Hematopoietic multipotent progenitor cell treated with erythropoietin and hydrocortisone succinate and interleukin-3 and kit ligand, for 17 days (in vitro differentiated cells): ENCODE measurements around the gene AJM1.
"Not testable (repeated sequence)": the region's sequence is repeated elsewhere in the genome, so short reads cannot be mapped to it uniquely, and the experiment has no call there.

ENCODE experiments used
- DNase-seq: peaks from one replicate; pipeline ENCODE4 v3.0.0-alpha.2; 2015; ENCODE audit warnings: low spot score

The AJM1 gene

GRCh38 chr9:136880651-136881050 lies 38.4 kb downstream of the AJM1 start:
- DNase-seq = no peak

DNA sequence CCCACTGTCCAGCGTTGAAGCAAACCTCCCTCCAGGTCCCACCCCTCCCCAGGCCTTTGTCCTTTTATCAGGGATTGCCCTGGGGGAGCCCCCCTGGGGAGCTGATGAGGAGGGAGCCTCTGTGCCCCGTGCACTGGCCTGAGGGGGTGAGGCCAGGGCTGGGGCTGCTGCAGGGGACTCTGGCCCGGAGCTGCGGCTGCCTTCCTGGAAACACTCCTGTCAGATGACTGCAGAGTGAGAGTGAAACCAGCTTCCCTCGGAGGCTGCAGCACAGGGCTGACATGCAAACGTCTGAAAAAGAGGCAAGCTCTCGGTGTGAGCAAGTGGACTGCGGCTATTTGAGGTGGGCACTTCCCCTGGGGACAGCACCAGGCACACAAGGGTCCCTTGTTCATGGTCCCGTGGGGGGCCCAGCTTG lies 39.4 kb downstream of the AJM1 start:
- no peak for DNase-seq

DNA sequence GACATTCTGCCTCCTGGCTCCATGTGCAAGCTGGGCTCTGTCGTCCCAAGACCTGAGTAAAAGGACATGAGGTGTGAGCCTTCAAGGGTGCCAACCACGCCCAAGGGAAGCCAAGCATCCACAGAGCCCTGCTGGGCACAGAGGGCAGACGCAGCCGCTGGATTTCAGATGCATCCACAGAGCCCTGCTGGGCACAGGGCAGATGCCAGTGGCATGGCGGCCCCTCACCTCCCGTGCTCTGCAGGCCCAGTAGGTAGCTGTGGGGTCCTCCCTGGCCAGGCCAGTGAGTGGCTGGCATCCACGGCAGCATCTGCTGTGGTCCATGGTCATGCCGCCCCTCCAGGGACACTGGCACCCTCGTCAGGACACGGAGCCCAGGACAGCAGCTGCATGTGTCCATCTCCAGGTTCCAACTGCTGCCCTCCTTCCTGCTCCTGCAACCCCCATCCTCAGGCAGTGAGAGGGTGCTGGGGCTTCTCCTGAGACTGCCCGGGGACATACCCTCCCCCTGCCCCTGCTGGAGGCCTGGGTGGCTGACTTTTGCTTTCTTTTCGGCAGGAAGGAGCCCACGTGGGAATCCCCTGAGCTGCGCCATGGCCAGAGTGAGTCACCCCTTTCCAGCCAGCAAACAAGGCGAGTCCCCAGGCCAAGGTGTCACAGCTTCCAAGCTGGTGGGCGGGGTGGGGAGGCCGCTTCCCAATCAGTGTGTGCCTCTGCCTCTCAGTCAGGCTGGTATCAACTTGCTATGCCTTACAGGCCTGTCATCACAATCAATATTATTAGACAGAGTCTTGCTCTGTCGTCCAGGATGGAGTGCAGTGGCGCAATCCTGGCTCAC lies 40.0 kb downstream of the AJM1 start:
- DNase-seq = no peak

DNA sequence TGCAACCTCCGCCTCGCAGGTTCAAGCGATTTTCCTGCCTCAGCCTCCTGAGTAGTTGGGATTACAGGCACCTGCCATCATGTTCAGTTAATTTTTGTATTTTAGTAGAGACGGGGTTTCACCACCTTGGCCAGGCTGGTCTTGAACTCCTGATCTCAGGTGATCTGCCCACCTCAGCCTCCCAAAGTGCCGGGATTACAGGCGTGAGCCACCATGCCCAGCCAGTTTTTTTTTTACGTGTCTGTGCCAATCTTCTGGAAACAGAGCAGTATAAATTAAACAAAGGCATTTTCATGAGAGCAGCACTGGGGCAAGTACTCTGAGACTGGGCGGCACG lies 40.6 kb downstream of the AJM1 start:
- DNase-seq = not testable (repeated sequence)

- not testable (repeated sequence) for DNase-seq
These were observed 41.4 kb downstream of the AJM1 start for GRCh38 chr9:136883670-136884069.

GRCh38 chr9:136885950-136886578 lies 43.8 kb downstream of the AJM1 start, which contains the start of gene TRAF2:
TRAF2 (plus strand) TSS chr9:136886516; CDS start chr9:136898741, 12,225 bp downstream.
- peak; percentile 96 for DNase-seq

GRCh38 chr9:136886610-136887597 lies 44.6 kb downstream of the AJM1 start:
- DNase-seq = no peak

- no peak for DNase-seq
These were observed 46.2 kb downstream of the AJM1 start for GRCh38 chr9:136888454-136888853.

DNA sequence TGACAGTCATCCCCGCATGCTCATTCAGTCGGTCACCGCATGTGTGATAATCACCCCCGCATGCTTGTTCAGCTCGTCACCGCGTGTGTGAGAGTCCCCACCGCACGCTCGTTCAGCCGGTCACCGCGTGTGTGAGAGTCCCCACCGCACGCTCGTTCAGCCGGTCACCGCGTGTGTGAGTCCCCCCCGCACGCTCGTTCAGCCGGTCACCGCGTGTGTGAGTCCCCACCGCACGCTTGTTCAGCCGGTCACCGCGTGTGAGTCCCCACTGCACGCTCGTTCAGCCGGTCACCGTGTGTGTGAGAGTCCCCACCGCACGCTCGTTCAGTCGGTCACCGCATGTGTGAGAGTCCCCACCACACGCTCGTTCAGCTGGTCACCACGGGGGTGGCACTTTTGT lies 47.6 kb downstream of the AJM1 start:
- DNase-seq = no peak

DNA sequence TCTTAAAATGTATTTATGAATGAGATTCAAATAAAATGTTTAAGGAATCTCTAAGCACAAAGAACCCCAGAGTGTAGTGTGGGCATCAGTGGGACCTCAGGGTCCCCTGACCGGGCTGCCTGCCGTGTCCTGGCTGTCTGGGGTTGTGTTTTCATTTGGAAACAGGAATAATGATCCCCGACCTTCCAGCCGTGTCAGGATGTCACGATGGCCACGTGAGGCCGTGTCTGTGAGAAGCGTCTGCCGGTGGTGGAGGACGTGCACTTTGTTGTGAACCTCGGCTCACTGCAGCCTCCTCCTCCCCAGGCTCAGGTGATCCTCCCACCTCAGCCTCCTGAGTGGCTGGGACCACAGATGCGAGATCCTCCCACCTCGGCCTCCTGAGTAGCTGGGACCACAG lies 48.4 kb downstream of the AJM1 start:
- DNase-seq = no peak
